Gastroesophageal sphincter (tissue), 4 donors: ENCODE results near the gene SYNPO. TPM values are rescaled to one million over a fixed set of nuclear protein-coding genes. Genes with fewer than 3 reads are reported as not detected.
A peak's percentile ranks its signal among the peaks of the same experiment; 100 is the strongest.

ENCODE experiments used
- ATAC-seq: fragments of 150-250 bp; one replicate; pipeline ENCODE4 v1.9.1; 2016; ENCODE audit warnings: mild to moderate bottlenecking, moderate library complexity
- H3K27ac ChIP-seq, 4 donors: fragments of 200-600 bp; sonication (generic) in 3 of 4; 1 replicate in 3 of 4; 2 replicates in 1 of 4; pipeline ENCODE4 v1.5.1; 2016 to 2019
- H3K27me3 ChIP-seq: fragments of 200-600 bp; sonication (generic); one replicate; pipeline ENCODE4 v1.5.1; 2019
- H3K36me3 ChIP-seq, 2 donors: fragments of 200-600 bp; sonication (generic); one replicate each; pipeline ENCODE4 v1.5.1; 2019; ENCODE audit warnings: control low read depth in 1 of 2
- H3K4me1 ChIP-seq, 3 donors: fragments of 200-600 bp; sonication (generic); 1 replicate in 2 of 3; 2 replicates in 1 of 3; pipeline ENCODE4 v1.5.1; 2016 to 2019; ENCODE audit warnings: control low read depth in 2 of 3
- H3K4me3 ChIP-seq, 2 donors: fragments of 200-600 bp; sonication (generic); one replicate each; pipeline ENCODE4 v1.5.1; 2019; ENCODE audit warnings: mild to moderate bottlenecking in 1 of 2, moderate library complexity in 1 of 2
- H3K9me3 ChIP-seq, 3 donors: fragments of 200-600 bp; sonication (generic); one replicate each; pipeline ENCODE4 v1.5.1; 2017 to 2019; ENCODE audit warnings: control low read depth in 2 of 3
- EP300 ChIP-seq: sonication (generic); formaldehyde crosslinking; IDR thresholded peaks from one replicate; pipeline ENCODE4 v1.6.1; 2017; ENCODE audit warnings: antibody characterized with exemption, mild to moderate bottlenecking
- POLR2A ChIP-seq, 2 donors: fragments of 450-650 bp; IDR thresholded peaks; one replicate each; pipeline ENCODE4 v1.6.1; 2017; ENCODE audit warnings: antibody characterized with exemption in 2 of 2, mild to moderate bottlenecking in 2 of 2, moderate library complexity in 1 of 2
- POLR2AphosphoS5 ChIP-seq: sonication (generic); formaldehyde crosslinking; IDR thresholded peaks from one replicate; pipeline ENCODE4 v1.6.1; 2017; ENCODE audit warnings: antibody characterized with exemption
- WGBS, 2 donors: methylation state at CpG; one replicate each; pipeline ENCODE4 v1.1.5; 2018; ENCODE audit warnings: low coverage in 1 of 2; 5-methylcytosine and 5-hydroxymethylcytosine counted together
- total RNA-seq, 4 donors: library from RNA; depleted of rRNA; stranded (reverse); fragments of >200 nt; gene quantifications; one replicate each; pipeline ENCODE4 v1.1.0, GENCODE V29; 2016
- TF ChIP-seq, protein P1 (sequence below), 4 experiments: fragments of 200-600 bp in 2 of 4; fragments of 450-650 bp in 2 of 4; sonication (generic) in 1 of 4; IDR thresholded peaks; one replicate each; pipeline ENCODE4 v1.5.1; 2017 to 2019; ENCODE audit warnings: antibody characterized with exemption in 4 of 4, mild to moderate bottlenecking in 2 of 4, moderate library complexity in 2 of 4

Gene SYNPO
- total RNA-seq, 4 donors from 2014 or later = 31.6 to 50.5 (median 37.4) TPM

DNA sequence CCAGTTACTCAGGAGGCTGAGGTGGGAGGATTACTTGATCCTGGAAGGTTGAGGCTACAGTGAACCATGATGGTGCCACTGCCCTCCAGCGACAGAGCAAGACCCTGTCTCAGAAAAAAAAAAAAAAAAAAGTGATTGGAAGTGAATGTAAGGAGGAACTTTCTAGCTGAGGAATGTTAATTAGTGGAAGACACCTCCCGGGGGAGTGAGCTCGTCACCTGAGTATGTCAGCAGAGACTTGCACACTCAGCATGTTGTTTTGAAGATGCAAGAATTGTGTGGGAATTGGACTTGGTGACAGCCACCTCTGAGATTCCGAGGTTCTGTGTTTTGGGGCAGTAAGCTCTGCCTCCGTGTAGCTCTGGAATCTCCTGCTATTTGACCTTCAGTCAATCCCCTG is 3.6 kb downstream of the SYNPO start:
- WGBS, 2 donors = 55 to 81% methylated on average over 4 to 5 of the region's 5 CpGs
- no peak overlapping the region for H3K4me3 ChIP-seq
- peaks cover 0 to 14% of the 10 kb centered on the region in 2 donors for H3K36me3 ChIP-seq
- TF ChIP-seq POLR2AphosphoS5 (no peak), EP300 (no peak), POLR2A (IDR thresholded peaks at IDR 0.05) (no peak)
- TF ChIP-seq, protein P1, sequence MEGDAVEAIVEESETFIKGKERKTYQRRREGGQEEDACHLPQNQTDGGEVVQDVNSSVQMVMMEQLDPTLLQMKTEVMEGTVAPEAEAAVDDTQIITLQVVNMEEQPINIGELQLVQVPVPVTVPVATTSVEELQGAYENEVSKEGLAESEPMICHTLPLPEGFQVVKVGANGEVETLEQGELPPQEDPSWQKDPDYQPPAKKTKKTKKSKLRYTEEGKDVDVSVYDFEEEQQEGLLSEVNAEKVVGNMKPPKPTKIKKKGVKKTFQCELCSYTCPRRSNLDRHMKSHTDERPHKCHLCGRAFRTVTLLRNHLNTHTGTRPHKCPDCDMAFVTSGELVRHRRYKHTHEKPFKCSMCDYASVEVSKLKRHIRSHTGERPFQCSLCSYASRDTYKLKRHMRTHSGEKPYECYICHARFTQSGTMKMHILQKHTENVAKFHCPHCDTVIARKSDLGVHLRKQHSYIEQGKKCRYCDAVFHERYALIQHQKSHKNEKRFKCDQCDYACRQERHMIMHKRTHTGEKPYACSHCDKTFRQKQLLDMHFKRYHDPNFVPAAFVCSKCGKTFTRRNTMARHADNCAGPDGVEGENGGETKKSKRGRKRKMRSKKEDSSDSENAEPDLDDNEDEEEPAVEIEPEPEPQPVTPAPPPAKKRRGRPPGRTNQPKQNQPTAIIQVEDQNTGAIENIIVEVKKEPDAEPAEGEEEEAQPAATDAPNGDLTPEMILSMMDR (IDR thresholded peaks at IDR 0.05) = no peak
- peaks cover 21 to 98% (median 67%) of the 10 kb centered on the region in 3 donors for H3K4me1 ChIP-seq
- no peak for ATAC-seq
- no peaks in the 10 kb centered on the region for H3K9me3 ChIP-seq
- no peaks in the 10 kb centered on the region for H3K27me3 ChIP-seq
- H3K27ac ChIP-seq = peak overlapping the region in 3 of 4 donors; percentile 84 to 92 (median 86)

DNA sequence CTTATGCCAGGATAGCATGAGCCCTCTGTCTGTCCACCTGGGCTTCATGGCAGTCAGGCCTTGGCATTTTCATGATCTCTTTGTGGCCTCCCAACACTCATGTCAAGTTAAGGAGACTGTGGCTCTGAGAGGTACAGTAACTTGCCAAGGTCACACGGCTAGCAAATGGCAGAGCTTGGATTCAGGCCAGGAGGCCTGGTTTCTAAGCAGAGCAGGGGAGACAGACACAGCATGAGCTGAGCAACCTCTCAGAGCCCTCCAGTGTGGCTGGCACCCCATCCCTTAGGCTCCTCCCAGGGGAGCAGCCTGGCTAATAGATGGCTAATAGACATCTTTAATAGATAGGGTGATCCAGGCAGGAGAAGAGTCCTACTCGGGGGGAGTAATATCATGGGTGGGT is 4.1 kb downstream of the SYNPO start:
- WGBS, 2 donors = 71% methylated on average over 1 of the region's 2 CpGs; no CpG with 5 or more reads in 1 of the 2 donors
- peaks cover 21 to 96% (median 62%) of the 10 kb centered on the region in 3 donors for H3K4me1 ChIP-seq
- TF ChIP-seq POLR2A (IDR thresholded peaks at IDR 0.05) (no peak), EP300 (no peak), POLR2AphosphoS5 (no peak)
- TF ChIP-seq, protein P1 (IDR thresholded peaks at IDR 0.05) = no peak

DNA sequence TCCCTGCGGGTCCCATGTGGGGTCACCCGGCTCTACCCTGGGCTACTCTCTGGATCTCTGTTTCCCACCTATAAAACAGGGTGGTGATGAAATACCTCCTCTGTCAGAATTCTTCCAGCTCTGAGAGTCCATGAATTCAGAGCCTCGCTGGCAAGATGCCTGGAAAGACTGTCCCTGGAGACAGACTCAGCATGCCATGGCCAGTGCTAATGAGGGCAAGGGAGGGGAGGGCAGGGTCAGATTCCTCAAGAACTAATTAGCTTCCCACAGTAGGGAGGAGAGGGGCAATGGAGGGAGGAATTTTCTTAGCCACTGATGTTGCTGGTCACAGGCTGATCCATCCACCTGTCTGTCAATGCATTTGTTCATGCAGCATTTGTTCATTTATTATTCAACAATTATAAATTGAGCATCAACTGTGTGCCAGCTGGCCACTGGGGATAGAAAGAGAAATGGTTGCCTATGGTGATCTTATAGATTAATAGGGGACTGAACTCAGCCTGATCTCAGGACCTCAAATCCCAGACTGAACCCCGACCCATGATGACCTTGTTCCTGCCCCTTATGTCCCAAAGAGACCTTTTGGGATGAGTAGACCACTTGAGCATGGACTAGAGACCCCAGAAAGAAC is 4.7 kb downstream of the SYNPO start:
- no peak for ATAC-seq
- Histone ChIP-seq H3K36me3 (peaks cover 0 to 25% of the 10 kb centered on the region in 2 donors), H3K27ac (peak overlapping the region in 3 of 4 donors; percentile 84 to 92 (median 86)), H3K27me3 (no peaks in the 10 kb centered on the region), H3K4me3 (no peak overlapping the region), H3K9me3 (no peaks in the 10 kb centered on the region), H3K4me1 (peaks cover 21 to 96% (median 56%) of the 10 kb centered on the region in 3 donors)
- TF ChIP-seq EP300 (no peak), POLR2AphosphoS5 (peak; percentile 37)
- 29 to 73% methylated on average over 1 to 4 of the region's 4 CpGs for WGBS, 2 donors

More for the DNA sequence above, 4.1 kb downstream of the SYNPO start:
- H3K4me3 ChIP-seq = no peak overlapping the region
- peak overlapping the region in 3 of 4 donors; percentile 84 to 92 (median 86) for H3K27ac ChIP-seq
- H3K36me3 ChIP-seq = peaks cover 0 to 19% of the 10 kb centered on the region in 2 donors
- H3K9me3 ChIP-seq = no peaks in the 10 kb centered on the region
- H3K27me3 ChIP-seq = no peaks in the 10 kb centered on the region
- ATAC-seq = no peak

DNA sequence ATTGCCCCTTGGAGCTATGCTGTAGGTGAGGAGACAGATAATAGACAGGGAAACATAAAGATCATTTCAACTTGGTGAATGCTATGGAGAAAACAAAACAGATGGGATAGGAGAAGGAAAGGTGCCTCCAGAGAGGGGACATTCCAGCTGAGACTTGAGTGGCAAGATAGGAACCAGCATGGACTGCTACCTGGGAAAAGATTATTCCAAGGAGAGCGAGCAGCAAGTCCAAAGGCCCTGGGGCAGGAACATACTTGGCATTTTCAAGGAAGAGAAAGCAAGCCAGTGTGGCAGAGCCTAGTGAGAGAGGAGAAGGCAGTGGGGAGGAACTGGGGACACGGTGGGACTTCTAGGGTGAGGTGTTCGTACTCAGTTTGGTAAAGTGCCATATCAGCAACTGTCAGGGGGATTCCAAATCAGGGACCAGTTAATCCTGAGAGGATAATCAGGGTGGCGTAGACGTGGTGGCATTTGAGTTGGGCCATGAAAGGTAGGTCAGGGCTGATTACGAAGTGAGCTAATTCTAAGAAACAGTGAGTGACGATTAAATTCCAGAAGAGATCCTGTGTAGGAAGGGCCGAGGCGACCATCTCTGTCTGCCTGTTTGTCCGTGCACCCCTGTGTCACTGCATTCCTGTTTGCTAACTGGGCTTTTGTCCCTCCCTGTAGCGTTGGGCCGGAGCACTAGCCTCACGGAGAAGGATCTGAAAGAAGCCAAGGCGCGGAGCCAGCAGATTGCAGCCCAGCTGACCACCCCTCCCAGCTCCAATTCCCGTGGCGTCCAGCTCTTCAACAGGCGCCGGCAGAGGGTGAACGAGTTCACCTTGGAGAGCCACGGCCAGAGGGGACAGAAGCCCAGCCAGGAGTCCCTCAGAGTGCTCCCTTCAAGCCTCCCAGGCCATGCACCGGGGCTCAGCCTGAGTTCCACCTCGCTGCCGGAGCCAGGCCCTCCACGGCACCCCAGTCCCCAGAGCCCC is 7.1 kb downstream of the SYNPO start:
- TF ChIP-seq POLR2A (IDR thresholded peaks at IDR 0.05) (no peak), POLR2AphosphoS5 (peak; percentile 21), EP300 (no peak)
- H3K27ac ChIP-seq = peak overlapping the region in 3 of 4 donors; percentile 17 to 48 (median 43)
- WGBS, 2 donors = 52 to 83% methylated on average over 2 to 13 of the region's 25 CpGs
- peak; percentile 17 for ATAC-seq
- peaks cover 0 to 46% of the 10 kb centered on the region in 2 donors for H3K36me3 ChIP-seq
- no peaks in the 10 kb centered on the region for H3K9me3 ChIP-seq
- H3K4me3 ChIP-seq = peak overlapping the region in 1 of 2 donors; percentile 1
- no peaks in the 10 kb centered on the region for H3K27me3 ChIP-seq
- H3K4me1 ChIP-seq = peaks cover 11 to 96% (median 32%) of the 10 kb centered on the region in 3 donors

DNA sequence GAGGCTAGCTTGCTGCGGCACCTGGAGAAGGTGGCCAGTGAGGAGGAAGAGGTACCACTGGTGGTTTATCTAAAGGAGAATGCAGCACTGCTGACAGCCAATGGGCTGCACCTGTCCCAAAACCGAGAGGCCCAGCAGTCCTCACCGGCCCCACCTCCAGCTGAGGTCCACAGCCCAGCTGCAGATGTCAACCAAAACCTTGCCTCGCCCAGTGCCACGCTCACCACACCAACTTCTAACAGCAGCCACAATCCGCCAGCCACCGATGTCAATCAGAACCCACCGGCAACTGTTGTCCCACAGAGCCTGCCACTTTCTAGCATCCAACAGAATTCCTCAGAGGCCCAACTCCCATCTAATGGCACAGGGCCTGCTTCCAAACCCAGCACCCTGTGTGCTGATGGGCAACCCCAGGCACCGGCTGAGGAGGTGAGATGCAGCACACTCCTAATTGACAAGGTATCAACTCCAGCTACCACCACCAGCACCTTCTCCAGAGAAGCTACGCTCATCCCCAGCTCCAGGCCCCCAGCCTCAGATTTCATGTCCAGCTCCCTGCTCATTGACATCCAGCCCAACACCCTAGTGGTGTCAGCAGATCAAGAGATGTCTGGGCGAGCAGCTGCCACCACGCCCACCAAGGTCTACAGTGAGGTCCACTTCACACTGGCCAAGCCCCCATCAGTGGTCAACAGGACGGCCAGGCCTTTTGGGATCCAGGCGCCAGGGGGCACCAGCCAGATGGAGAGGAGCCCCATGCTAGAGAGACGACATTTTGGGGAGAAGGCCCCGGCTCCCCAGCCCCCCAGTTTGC is 8.0 kb downstream of the SYNPO start:
- TF ChIP-seq POLR2AphosphoS5 = no peak
- TF ChIP-seq, protein P1 (IDR thresholded peaks at IDR 0.05) = no peak
- no peak for TF ChIP-seq EP300
- no peak for TF ChIP-seq POLR2A (IDR thresholded peaks at IDR 0.05)
- WGBS, 2 donors = 69% methylated on average over 2 of the region's 16 CpGs; no CpG with 5 or more reads in 1 of the 2 donors
- no peaks in the 10 kb centered on the region for H3K27me3 ChIP-seq
- ATAC-seq = no peak
- no peak overlapping the region for H3K4me3 ChIP-seq
- H3K9me3 ChIP-seq = no peaks in the 10 kb centered on the region
- peaks cover 0 to 52% of the 10 kb centered on the region in 2 donors for H3K36me3 ChIP-seq
- H3K4me1 ChIP-seq = peaks cover 6 to 96% (median 23%) of the 10 kb centered on the region in 3 donors
- H3K27ac ChIP-seq = peak overlapping the region in 3 of 4 donors; percentile 17 to 48 (median 43)
